ENCODE measurements around the gene CHURC1. TPM values are rescaled to one million over a fixed set of nuclear protein-coding genes. Genes with fewer than 3 reads are reported as not detected.
A peak's percentile ranks its signal among the peaks of the same experiment; 100 is the strongest.

CHURC1 gene
- total and polyA plus RNA-seq, 4 donors, result 75.6 to 106 (median 78.4) TPM

DNA sequence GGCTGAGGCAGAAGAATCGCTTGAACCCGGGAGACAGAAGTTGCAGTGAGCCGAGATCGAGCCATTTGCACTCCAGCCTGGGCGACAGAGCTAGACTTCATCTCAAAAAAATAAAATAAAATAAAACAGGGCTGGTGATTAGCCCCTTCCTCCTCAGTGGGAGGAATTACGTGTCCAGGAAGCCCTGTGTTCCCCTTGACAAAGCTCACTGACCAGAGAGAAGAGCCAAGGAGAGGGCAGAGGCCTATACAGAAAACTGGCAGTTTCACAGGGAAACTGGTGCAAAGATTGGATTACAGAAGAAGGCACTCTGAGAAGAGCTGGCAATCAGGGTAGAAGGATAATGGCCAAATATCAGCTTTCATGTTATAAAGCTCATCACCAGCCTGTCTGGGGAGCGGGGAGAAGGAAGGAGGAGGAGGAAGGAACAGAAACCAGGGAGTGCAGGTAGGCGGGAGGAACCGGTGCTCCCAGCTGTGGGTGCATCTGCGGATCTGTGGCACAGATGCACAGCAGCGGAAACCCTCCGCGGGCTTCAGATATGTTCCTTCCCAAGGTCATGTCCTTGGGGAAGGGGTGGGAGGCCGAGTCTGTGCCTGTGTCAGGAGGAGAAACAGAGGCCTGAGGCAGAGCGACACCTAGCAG is 51.2 kb downstream of the CHURC1 start:
- intact Hi-C loops (cut with DNase I), result no loop called here
- Histone ChIP-seq H3K27ac (ENCODE audit: low read depth in 1 of 2, low read length in 2 of 2) (no peak overlapping the region), H3K9me3 (ENCODE audit: control insufficient read depth, low read length) (no peaks in the 10 kb centered on the region), H3K4me1 (ENCODE audit: control insufficient read depth in 1 of 2, insufficient read depth in 2 of 2, low read length in 2 of 2) (peaks cover 0 to 3% of the 10 kb centered on the region in 2 donors), H3K36me3 (ENCODE audit: control insufficient read depth in 1 of 2, insufficient read depth in 2 of 2, low read length in 1 of 2) (no peaks in the 10 kb centered on the region), H3K27me3 (ENCODE audit: control insufficient read depth in 1 of 2, insufficient read depth in 2 of 2, low read length in 1 of 2) (no peaks in the 10 kb centered on the region), H3K4me3 (ENCODE audit: low read length in 2 of 2) (no peak overlapping the region)
- no peak for ATAC-seq (ENCODE audit: low FRiP score)
- 91% methylated on average over 15 of the region's 15 CpGs for WGBS, 2 donors
- DNase-seq, result no peak

GRCh38 chr14:64966976-64967375 is 52.7 kb downstream of the CHURC1 start:
- Histone ChIP-seq H3K27ac (ENCODE audit: low read depth in 1 of 2, low read length in 2 of 2) (no peak overlapping the region), H3K36me3 (ENCODE audit: control insufficient read depth in 1 of 2, insufficient read depth in 2 of 2, low read length in 1 of 2) (no peaks in the 10 kb centered on the region), H3K27me3 (ENCODE audit: control insufficient read depth in 1 of 2, insufficient read depth in 2 of 2, low read length in 1 of 2) (no peaks in the 10 kb centered on the region), H3K4me1 (ENCODE audit: control insufficient read depth in 1 of 2, insufficient read depth in 2 of 2, low read length in 2 of 2) (peaks cover 0 to 3% of the 10 kb centered on the region in 2 donors), H3K9me3 (ENCODE audit: control insufficient read depth, low read length) (no peaks in the 10 kb centered on the region), H3K4me3 (ENCODE audit: low read length in 2 of 2) (no peak overlapping the region)
- no peak for DNase-seq
- intact Hi-C loops (cut with DNase I), result no loop called here
- no peak for ATAC-seq (ENCODE audit: low FRiP score)
- WGBS, 2 donors, result 97% methylated on average over 2 of the region's 2 CpGs

- Histone ChIP-seq H3K36me3 (ENCODE audit: control insufficient read depth in 1 of 2, insufficient read depth in 2 of 2, low read length in 1 of 2) (no peaks in the 10 kb centered on the region), H3K9me3 (ENCODE audit: control insufficient read depth, low read length) (no peaks in the 10 kb centered on the region), H3K27ac (ENCODE audit: low read depth in 1 of 2, low read length in 2 of 2) (no peak overlapping the region), H3K4me1 (ENCODE audit: control insufficient read depth in 1 of 2, insufficient read depth in 2 of 2, low read length in 2 of 2) (peaks cover 0 to 3% of the 10 kb centered on the region in 2 donors), H3K27me3 (ENCODE audit: control insufficient read depth in 1 of 2, insufficient read depth in 2 of 2, low read length in 1 of 2) (no peaks in the 10 kb centered on the region), H3K4me3 (ENCODE audit: low read length in 2 of 2) (no peak overlapping the region)
- WGBS, 2 donors, result 89 to 90% methylated on average over 7 of the region's 7 CpGs
- ATAC-seq (ENCODE audit: low FRiP score) (no peak), DNase-seq (no peak)
- intact Hi-C loops (cut with DNase I), result no loop called here
Observed at GRCh38 chr14:64968167-64968566, 53.9 kb downstream of the CHURC1 start.

- ATAC-seq (ENCODE audit: low FRiP score), result no peak
- Histone ChIP-seq H3K4me1 (ENCODE audit: control insufficient read depth in 1 of 2, insufficient read depth in 2 of 2, low read length in 2 of 2) (peaks cover 0 to 3% of the 10 kb centered on the region in 2 donors), H3K9me3 (ENCODE audit: control insufficient read depth, low read length) (no peaks in the 10 kb centered on the region), H3K27ac (ENCODE audit: low read depth in 1 of 2, low read length in 2 of 2) (no peak overlapping the region), H3K36me3 (ENCODE audit: control insufficient read depth in 1 of 2, insufficient read depth in 2 of 2, low read length in 1 of 2) (no peaks in the 10 kb centered on the region), H3K27me3 (ENCODE audit: control insufficient read depth in 1 of 2, insufficient read depth in 2 of 2, low read length in 1 of 2) (no peaks in the 10 kb centered on the region), H3K4me3 (ENCODE audit: low read length in 2 of 2) (no peak overlapping the region)
- DNase-seq, result no peak
- intact Hi-C loops (cut with DNase I), result no loop called here
- 64 to 74% methylated on average over 6 of the region's 6 CpGs for WGBS, 2 donors
Observed at GRCh38 chr14:64968651-64969050, 54.4 kb downstream of the CHURC1 start.

GRCh38 chr14:64970041-64970440 is 55.8 kb downstream of the CHURC1 start:
- intact Hi-C loops (cut with DNase I), result no loop called here
- H3K9me3 ChIP-seq (ENCODE audit: control insufficient read depth, low read length), result no peaks in the 10 kb centered on the region
- no peak overlapping the region for H3K4me3 ChIP-seq (ENCODE audit: low read length in 2 of 2)
- 88 to 98% methylated on average over 3 of the region's 3 CpGs for WGBS, 2 donors
- no peak overlapping the region for H3K27ac ChIP-seq (ENCODE audit: low read depth in 1 of 2, low read length in 2 of 2)
- peaks cover 0 to 3% of the 10 kb centered on the region in 2 donors for H3K4me1 ChIP-seq (ENCODE audit: control insufficient read depth in 1 of 2, insufficient read depth in 2 of 2, low read length in 2 of 2)
- DNase-seq (no peak), ATAC-seq (ENCODE audit: low FRiP score) (no peak)
- no peaks in the 10 kb centered on the region for H3K36me3 ChIP-seq (ENCODE audit: control insufficient read depth in 1 of 2, insufficient read depth in 2 of 2, low read length in 1 of 2)
- H3K27me3 ChIP-seq (ENCODE audit: control insufficient read depth in 1 of 2, insufficient read depth in 2 of 2, low read length in 1 of 2), result no peaks in the 10 kb centered on the region

DNA sequence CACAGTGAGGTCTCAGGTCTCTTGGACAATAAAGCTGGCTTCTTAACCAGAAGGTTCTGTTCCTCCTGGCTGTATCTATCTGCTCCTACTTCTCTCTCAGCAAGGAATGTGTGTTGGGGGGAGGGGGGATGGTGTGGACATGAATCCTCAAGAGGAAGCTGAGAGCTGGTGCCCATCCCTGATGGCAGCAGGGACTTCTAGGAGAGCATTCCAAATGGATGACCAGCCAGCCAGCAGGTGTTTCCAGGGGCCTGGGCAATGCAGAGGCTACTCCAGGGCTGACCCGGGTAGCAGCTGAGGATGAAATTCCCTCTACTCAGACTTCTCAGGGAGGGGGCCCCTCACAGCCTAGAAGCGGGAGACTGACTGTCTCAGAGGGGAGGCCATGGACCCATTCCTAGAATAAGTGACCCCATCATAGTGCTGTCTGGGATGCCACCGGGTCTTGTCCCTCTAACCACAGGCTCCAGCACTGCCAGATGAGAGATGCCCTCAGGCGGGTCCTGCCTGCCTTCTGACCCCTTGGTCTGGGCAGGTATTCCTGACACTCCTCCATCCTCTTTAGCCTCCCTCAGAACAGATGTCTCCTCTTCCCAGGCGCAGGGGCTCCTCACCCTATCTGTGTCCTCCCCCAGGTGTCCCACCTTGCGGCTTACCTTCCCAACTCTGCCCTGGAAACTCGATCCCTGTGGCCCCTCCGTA is 56.7 kb downstream of the CHURC1 start:
- ATAC-seq (ENCODE audit: low FRiP score), result no peak
- intact Hi-C loops (cut with DNase I), result no loop called here

GRCh38 chr14:64971491-64971942 is 57.3 kb downstream of the CHURC1 start:
- Histone ChIP-seq H3K27me3 (ENCODE audit: control insufficient read depth in 1 of 2, insufficient read depth in 2 of 2, low read length in 1 of 2) (no peaks in the 10 kb centered on the region), H3K4me3 (ENCODE audit: low read length in 2 of 2) (peak overlapping the region; percentile 64 to 79), H3K36me3 (ENCODE audit: control insufficient read depth in 1 of 2, insufficient read depth in 2 of 2, low read length in 1 of 2) (no peaks in the 10 kb centered on the region), H3K9me3 (ENCODE audit: control insufficient read depth, low read length) (no peaks in the 10 kb centered on the region), H3K4me1 (ENCODE audit: control insufficient read depth in 1 of 2, insufficient read depth in 2 of 2, low read length in 2 of 2) (peaks cover 0 to 3% of the 10 kb centered on the region in 2 donors), H3K27ac (ENCODE audit: low read depth in 1 of 2, low read length in 2 of 2) (no peak overlapping the region)
- DNase-seq (no peak), ATAC-seq (ENCODE audit: low FRiP score) (no peak)
- intact Hi-C loops (cut with DNase I), result no loop called here
- 2 to 3% methylated on average over 27 to 31 of the region's 31 CpGs for WGBS, 2 donors

More for the DNA sequence above, 56.7 kb downstream of the CHURC1 start:
- H3K4me1 ChIP-seq (ENCODE audit: control insufficient read depth in 1 of 2, insufficient read depth in 2 of 2, low read length in 2 of 2), result peaks cover 0 to 3% of the 10 kb centered on the region in 2 donors
- DNase-seq, result no peak
- 23 to 26% methylated on average over 8 of the region's 8 CpGs for WGBS, 2 donors
- no peaks in the 10 kb centered on the region for H3K9me3 ChIP-seq (ENCODE audit: control insufficient read depth, low read length)
- no peak overlapping the region for H3K27ac ChIP-seq (ENCODE audit: low read depth in 1 of 2, low read length in 2 of 2)
- no peaks in the 10 kb centered on the region for H3K36me3 ChIP-seq (ENCODE audit: control insufficient read depth in 1 of 2, insufficient read depth in 2 of 2, low read length in 1 of 2)
- peak overlapping the region in 1 of 2 donors; percentile 64 for H3K4me3 ChIP-seq (ENCODE audit: low read length in 2 of 2)
- H3K27me3 ChIP-seq (ENCODE audit: control insufficient read depth in 1 of 2, insufficient read depth in 2 of 2, low read length in 1 of 2), result no peaks in the 10 kb centered on the region

- no peak within 1 kb of the TSS for H3K27ac ChIP-seq (ENCODE audit: low read depth in 1 of 2, low read length in 2 of 2)
- H3K4me1 ChIP-seq (ENCODE audit: control insufficient read depth in 1 of 2, insufficient read depth in 2 of 2, low read length in 2 of 2), result peaks cover 0 to 3% of the 10 kb centered on the region in 2 donors
- H3K36me3 ChIP-seq (ENCODE audit: control insufficient read depth in 1 of 2, insufficient read depth in 2 of 2, low read length in 1 of 2), result no peaks in the 10 kb centered on the region
- peak; percentile 68 for ATAC-seq (ENCODE audit: low FRiP score)
- no peaks in the 10 kb centered on the region for H3K27me3 ChIP-seq (ENCODE audit: control insufficient read depth in 1 of 2, insufficient read depth in 2 of 2, low read length in 1 of 2)
- DNase-seq, result peak; percentile 59 to 84
- H3K9me3 ChIP-seq (ENCODE audit: control insufficient read depth, low read length), result no peaks in the 10 kb centered on the region
- intact Hi-C loops (cut with DNase I), result no loop called here
- H3K4me3 ChIP-seq (ENCODE audit: low read length in 2 of 2), result peak within 1 kb of the TSS; percentile 64 to 79
- 0 to 1% methylated on average over 41 to 96 of the region's 96 CpGs for WGBS, 2 donors
Observed at GRCh38 chr14:64971943-64972791, 57.9 kb downstream of the CHURC1 start, which contains the start of gene RAB15. Gene RAB15, minus strand, starts transcription at chr14:64972336. Its CDS starts 260 bp downstream, at chr14:64972076.
